Adrenal gland (tissue), 5 donors: ENCODE measurements around the gene CCDC51.

Source experiments
- CTCF ChIP-seq, 6 experiments: fragments of 450-650 bp in 4 of 6; fragments of 200-600 bp in 2 of 6; sonication (generic) in 1 of 6; IDR thresholded peaks; 1 replicate in 5 of 6; 2 replicates in 1 of 6; pipeline versions ENCODE4 v1.5.1 to v1.8.0; 2016 to 2021; ENCODE audit warnings: antibody characterized with exemption in 6 of 6, mild to moderate bottlenecking in 2 of 6, moderate library complexity in 1 of 6
- POLR2A ChIP-seq, 2 donors: fragments of 450-650 bp; IDR thresholded peaks; one replicate each; pipeline ENCODE4 v1.6.1; 2017; ENCODE audit warnings: antibody characterized with exemption in 2 of 2, mild to moderate bottlenecking in 2 of 2, moderate library complexity in 1 of 2
- donor health status: DM: no; HTN: no; CAD: no.

GRCh38 chr3:48427630-48427962 lies 12.3 kb downstream of the CCDC51 start:
- TF ChIP-seq CTCF (IDR thresholded peaks at IDR 0.05): no peak
- no peak for TF ChIP-seq POLR2A (IDR thresholded peaks at IDR 0.05)
